Fibroblast of lung (primary cell): ENCODE measurements around the gene FALEC. TPM values are rescaled to one million over a fixed set of nuclear protein-coding genes. Genes with fewer than 3 reads are reported as not detected.

ENCODE experiments used
- DNase-seq, 2 donors: peaks; one replicate each; pipeline versions ENCODE4 v3.0.0 to v3.0.0-alpha.2; 2010; ENCODE audit warnings: low read depth in 2 of 2
- H2AFZ ChIP-seq: 2 replicates; pipeline ENCODE4 v1.5.1; 2012; ENCODE audit warnings: low read length, control low read depth, inconsistent platforms
- H3K27ac ChIP-seq: 2 replicates; pipeline ENCODE4 v1.5.1; 2011; ENCODE audit warnings: low read length, control low read depth; ENCODE audit not compliant: insufficient read depth
- H3K27me3 ChIP-seq: 2 replicates; pipeline ENCODE4 v1.5.1; 2011; ENCODE audit warnings: mild to moderate bottlenecking, low read length; ENCODE audit not compliant: control insufficient read depth, insufficient read depth
- H3K36me3 ChIP-seq: 2 replicates; pipeline ENCODE4 v1.5.1; 2011; ENCODE audit warnings: low read length; ENCODE audit not compliant: control insufficient read depth, insufficient read depth
- H3K4me1 ChIP-seq: 2 replicates; pipeline ENCODE4 v1.5.1; 2011; ENCODE audit warnings: low read length; ENCODE audit not compliant: control insufficient read depth, insufficient read depth; ENCODE audit errors: extremely low read depth
- H3K4me2 ChIP-seq: 2 replicates; pipeline ENCODE4 v1.5.1; 2011; ENCODE audit warnings: low read length, control low read depth; ENCODE audit not compliant: insufficient read depth; ENCODE audit errors: extremely low read depth
- H3K4me3 ChIP-seq, 4 experiments: fragments of 200-600 bp in 1 of 4; sonication (generic) in 1 of 4; replicated peaks in 1 of 4; 2 replicates each; pipeline ENCODE4 v1.5.1; 2011 to 2016; ENCODE audit warnings: low read length in 4 of 4, low read depth in 3 of 4, mild to moderate bottlenecking in 3 of 4, control low read depth in 2 of 4, inconsistent platforms in 1 of 4, mixed read lengths in 1 of 4; ENCODE audit not compliant: insufficient read depth in 1 of 4; ENCODE audit errors: control extremely low read depth in 1 of 4
- H3K79me2 ChIP-seq: 2 replicates; pipeline ENCODE4 v1.5.1; 2012; ENCODE audit warnings: mild to moderate bottlenecking, low read length, inconsistent platforms; ENCODE audit not compliant: control insufficient read depth, insufficient read depth
- H3K9ac ChIP-seq: 2 replicates; pipeline ENCODE4 v1.5.1; 2011; ENCODE audit warnings: mild to moderate bottlenecking, low read length, control low read depth; ENCODE audit not compliant: insufficient read depth
- H3K9me3 ChIP-seq: 2 replicates; pipeline ENCODE4 v1.5.1; 2012; ENCODE audit warnings: low read depth, low read length; ENCODE audit not compliant: control insufficient read depth, insufficient read depth
- H4K20me1 ChIP-seq: 2 replicates; pipeline ENCODE4 v1.5.1; 2011; ENCODE audit warnings: low read length; ENCODE audit not compliant: control insufficient read depth, insufficient read depth; ENCODE audit errors: extremely low read depth
- CTCF ChIP-seq, 2 donors: IDR thresholded peaks in 1 of 2; conservative IDR thresholded peaks in 1 of 2; 1 replicate in 1 of 2; 2 replicates in 1 of 2; pipeline ENCODE4 v1.5.1; 2011 to 2012; ENCODE audit warnings: low read length in 2 of 2, control low read depth in 1 of 2, inconsistent platforms in 1 of 2, low read depth in 1 of 2, mild to moderate bottlenecking in 1 of 2
- EZH2 ChIP-seq: IDR thresholded peaks from 2 replicates; pipeline ENCODE4 v1.5.1; 2012; ENCODE audit warnings: low read length, control low read depth, mild to moderate bottlenecking; ENCODE audit errors: missing control alignments
- polyA plus RNA-seq, 2 donors: library from polyadenylated mRNA; depleted of rRNA in 1 of 2; stranded (reverse) in 1 of 2; unstranded in 1 of 2; fragments of >200 nt; gene quantifications; 2 replicates each; pipeline ENCODE4 v1.2.1, GENCODE V29; 2011 to 2012; ENCODE audit warnings: missing spikeins in 1 of 2
- total RNA-seq: library from RNA; depleted of rRNA; stranded (reverse); fragments of >200 nt; gene quantifications from 2 replicates; pipeline ENCODE4 v1.2.1, GENCODE V29; 2014

FALEC gene
- total and polyA plus RNA-seq, 2 donors (not counting 1 experiment from before 2014, with no cell fraction given), result 0.83 TPM; not detected in 1

GRCh38 chr1:150554086-150554452 is 38.5 kb downstream of the FALEC start:
- no peak overlapping the region for H3K4me2 ChIP-seq
- H2AFZ ChIP-seq, result no peak overlapping the region
- H4K20me1 ChIP-seq, result no peaks in the 10 kb centered on the region
- H3K4me1 ChIP-seq, result peaks cover 14% of the 10 kb centered on the region
- H3K36me3 ChIP-seq, result peaks cover 9% of the 10 kb centered on the region
- no peak overlapping the region for H3K4me3 ChIP-seq
- DNase-seq, result no peak
- no peaks in the 10 kb centered on the region for H3K27me3 ChIP-seq
- H3K27ac ChIP-seq, result no peak overlapping the region
- TF ChIP-seq EZH2 (no peak), CTCF (conservative IDR thresholded peaks at IDR 0.05 in 1 of 2, IDR thresholded peaks at IDR 0.05 in 1 of 2; ENCODE audit: low read depth in 1 of 2, low read length in 2 of 2) (no peak)
- no peaks in the 10 kb centered on the region for H3K79me2 ChIP-seq
- H3K9ac ChIP-seq, result no peak overlapping the region
- no peaks in the 10 kb centered on the region for H3K9me3 ChIP-seq

GRCh38 chr1:150555198-150555970 is 39.8 kb downstream of the FALEC start:
- no peak overlapping the region for H3K4me3 ChIP-seq
- H3K9me3 ChIP-seq, result no peaks in the 10 kb centered on the region
- DNase-seq, result no peak
- H3K4me2 ChIP-seq, result no peak overlapping the region
- H3K79me2 ChIP-seq, result peaks cover 10% of the 10 kb centered on the region
- no peaks in the 10 kb centered on the region for H4K20me1 ChIP-seq
- no peaks in the 10 kb centered on the region for H3K27me3 ChIP-seq
- no peak overlapping the region for H3K27ac ChIP-seq
- H3K9ac ChIP-seq, result no peak overlapping the region
- no peak for TF ChIP-seq EZH2
- no peak for TF ChIP-seq CTCF (conservative IDR thresholded peaks at IDR 0.05 in 1 of 2, IDR thresholded peaks at IDR 0.05 in 1 of 2; ENCODE audit: low read depth in 1 of 2, low read length in 2 of 2)
- no peak overlapping the region for H2AFZ ChIP-seq
- peaks cover 13% of the 10 kb centered on the region for H3K36me3 ChIP-seq
- peaks cover 19% of the 10 kb centered on the region for H3K4me1 ChIP-seq

GRCh38 chr1:150555971-150556865 is 40.7 kb downstream of the FALEC start:
- TF ChIP-seq CTCF (conservative IDR thresholded peaks at IDR 0.05 in 1 of 2, IDR thresholded peaks at IDR 0.05 in 1 of 2; ENCODE audit: low read depth in 1 of 2, low read length in 2 of 2) (no peak), EZH2 (no peak)
- no peak overlapping the region for H3K9ac ChIP-seq
- H3K27ac ChIP-seq, result no peak overlapping the region
- no peak overlapping the region for H2AFZ ChIP-seq
- H3K4me2 ChIP-seq, result no peak overlapping the region
- peaks cover 20% of the 10 kb centered on the region for H3K4me1 ChIP-seq
- H3K27me3 ChIP-seq, result no peaks in the 10 kb centered on the region
- H4K20me1 ChIP-seq, result no peaks in the 10 kb centered on the region
- peaks cover 13% of the 10 kb centered on the region for H3K36me3 ChIP-seq
- no peak for DNase-seq
- H3K9me3 ChIP-seq, result no peaks in the 10 kb centered on the region
- H3K4me3 ChIP-seq, result no peak overlapping the region
- H3K79me2 ChIP-seq, result peaks cover 12% of the 10 kb centered on the region
